HUDEP-2 (cell line): ENCODE results near the gene FFAR3.

Source experiments
- DNase-seq, 76 experiments: peaks; one replicate each; lab custom pipeline; 2025; ENCODE audit not compliant: unreplicated experiment in 76 of 76; lab: John Stamatoyannopoulos, UW

FFAR3 gene

GRCh38 chr19:35329323-35329722 lies 28.9 kb upstream of the FFAR3 start:
- DNase-seq = no peak

- DNase-seq = peak in 12 of 76 experiments; percentile 11 to 50 (median 26)
These were observed 27.8 kb upstream of the FFAR3 start for GRCh38 chr19:35330475-35330874.

GRCh38 chr19:35331551-35332214 lies 26.6 kb upstream of the FFAR3 start:
- no peak for DNase-seq

GRCh38 chr19:35332817-35333216 lies 25.4 kb upstream of the FFAR3 start:
- no peak for DNase-seq

GRCh38 chr19:35334144-35334753 lies 24.0 kb upstream of the FFAR3 start:
- DNase-seq = no peak

- DNase-seq = no peak
These were observed 21.9 kb upstream of the FFAR3 start for GRCh38 chr19:35336166-35336955.

GRCh38 chr19:35337097-35337983 lies 20.9 kb upstream of the FFAR3 start:
- DNase-seq = no peak

GRCh38 chr19:35337984-35338296 lies 20.3 kb upstream of the FFAR3 start:
- DNase-seq = no peak

- DNase-seq = no peak
These were observed 17.8 kb upstream of the FFAR3 start for GRCh38 chr19:35340431-35340830.

GRCh38 chr19:35341006-35341405 lies 17.3 kb upstream of the FFAR3 start:
- DNase-seq = no peak

- DNase-seq = no peak
These were observed 16.6 kb upstream of the FFAR3 start for GRCh38 chr19:35341565-35342225.

- DNase-seq = no peak
These were observed 15.8 kb upstream of the FFAR3 start for GRCh38 chr19:35342430-35342829.

- no peak for DNase-seq
These were observed 13.7 kb upstream of the FFAR3 start for GRCh38 chr19:35344511-35345031.

- peak in 5 of 76 experiments; percentile 12 to 33 (median 23) for DNase-seq
These were observed 12.6 kb upstream of the FFAR3 start for GRCh38 chr19:35345671-35346111.

GRCh38 chr19:35346193-35347052 lies 11.8 kb upstream of the FFAR3 start:
- peak in 3 of 76 experiments; percentile 3 to 24 (median 12) for DNase-seq

GRCh38 chr19:35347171-35347929 lies 10.9 kb upstream of the FFAR3 start, which contains the start of gene FFAR1:
Gene FFAR1 (plus strand): TSS chr19:35347902. CDS start chr19:35351552, 3,650 bp downstream.
- DNase-seq = no peak

GRCh38 chr19:35347930-35348298 lies 10.3 kb upstream of the FFAR3 start:
- DNase-seq = no peak

- DNase-seq = no peak
These were observed 9.2 kb upstream of the FFAR3 start for GRCh38 chr19:35348911-35349611.
